HepG2 (cell line): ENCODE data around the gene ACTR6. TPM values are rescaled to one million over a fixed set of nuclear protein-coding genes. Genes with fewer than 3 reads are reported as not detected.

ENCODE experiments used
- GATAD1 ChIP-seq: IDR thresholded peaks from 2 replicates; pipeline ENCODE4 v1.6.1; 2016; ENCODE audit warnings: missing genetic modification reagents, missing compliant biosample characterization
- HIVEP1 ChIP-seq: sonication (generic); formaldehyde crosslinking; IDR thresholded peaks from 2 replicates; pipeline ENCODE4 v1.4.0; 2020; ENCODE audit warnings: mild to moderate bottlenecking, missing genetic modification reagents
- JDP2 ChIP-seq: sonication (generic); formaldehyde crosslinking; IDR thresholded peaks from 2 replicates; pipeline ENCODE4 v1.8.1; 2022; ENCODE audit warnings: missing genetic modification reagents, borderline replicate concordance
- KIAA2018 ChIP-seq: sonication (generic); formaldehyde crosslinking; IDR thresholded peaks from 2 replicates; pipeline ENCODE4 v1.5.0; 2020; ENCODE audit warnings: mild to moderate bottlenecking, missing genetic modification reagents, borderline replicate concordance
- RFX3 ChIP-seq: IDR thresholded peaks from 2 replicates; pipeline ENCODE4 v1.6.1; 2016; ENCODE audit warnings: missing biosample characterization, missing genetic modification reagents
- SALL2 ChIP-seq: sonication (generic); formaldehyde crosslinking; IDR thresholded peaks from 2 replicates; pipeline ENCODE4 v1.8.1; 2023; ENCODE audit warnings: mild to moderate bottlenecking, missing genetic modification reagents, inconsistent platforms
- SMC3 ChIP-seq: IDR thresholded peaks from 2 replicates; pipeline ENCODE4 v1.6.1; 2011; ENCODE audit warnings: low read length, improper control_type of control experiment
- ZHX1 ChIP-seq: sonication (generic); formaldehyde crosslinking; IDR thresholded peaks from 2 replicates; pipeline ENCODE4 v1.8.1; 2022; ENCODE audit warnings: low read depth, mild to moderate bottlenecking, missing genetic modification reagents
- ZNF253 ChIP-seq: sonication (generic); formaldehyde crosslinking; IDR thresholded peaks from 2 replicates; pipeline ENCODE4 v1.8.0; 2022; ENCODE audit warnings: mild to moderate bottlenecking, missing genetic modification reagents, borderline replicate concordance
- ZNF761 ChIP-seq: sonication (generic); formaldehyde crosslinking; conservative IDR thresholded peaks from 2 replicates; pipeline ENCODE4 v1.4.0; 2020; ENCODE audit warnings: mild to moderate bottlenecking, missing genetic modification reagents
- ZSCAN22 ChIP-seq: sonication (generic); formaldehyde crosslinking; IDR thresholded peaks from 2 replicates; pipeline ENCODE4 v1.4.0; 2020; ENCODE audit warnings: mild to moderate bottlenecking, missing genetic modification reagents
- ZSCAN30 ChIP-seq: sonication (generic); formaldehyde crosslinking; IDR thresholded peaks from 2 replicates; pipeline ENCODE4 v1.5.0; 2020; ENCODE audit warnings: mild to moderate bottlenecking, missing genetic modification reagents
- polyA plus RNA-seq, 8 experiments: library from polyadenylated mRNA; depleted of rRNA in 3 of 8; stranded (reverse) in 7 of 8; unstranded in 1 of 8; fragments of >200 nt; fragmentation: Illumina TruSeq in 4 of 8; extraction: Trizol in 4 of 8; gene quantifications; 2 replicates each; pipeline versions ENCODE4 v1.2.1 to v1.2.3, GENCODE V29; 2011 to 2016; ENCODE audit warnings: low read depth in 4 of 8, missing spikeins in 1 of 8, mixed read lengths in 1 of 8; ENCODE audit not compliant: insufficient read depth in 1 of 8
- total RNA-seq, 5 experiments: library from RNA; depleted of rRNA; stranded (reverse); fragments of >200 nt; fragmentation: Illumina TruSeq; extraction: Trizol; gene quantifications; 2 replicates each; pipeline ENCODE4 v1.2.3, GENCODE V29; 2016; ENCODE audit warnings: low read depth in 1 of 5
- TF ChIP-seq, protein P1 (sequence below): sonication (generic); formaldehyde crosslinking; IDR thresholded peaks from 2 replicates; pipeline ENCODE4 v1.4.0; 2020; ENCODE audit warnings: missing genetic modification reagents
- TF ChIP-seq, protein P2 (sequence below): sonication (generic); formaldehyde crosslinking; IDR thresholded peaks from 2 replicates; pipeline ENCODE4 v1.4.0; 2020; ENCODE audit warnings: mild to moderate bottlenecking, missing genetic modification reagents

ACTR6 gene
- total and polyA plus RNA-seq, 2 of the 13 experiments (the other 11 are each of a cell fraction or from before 2014, with no cell fraction given), result 12.9 to 22.4 TPM

GRCh38 chr12:100199347-100200149 is 1.1 kb upstream of the ACTR6 start (continued):
- TF ChIP-seq, protein P1, sequence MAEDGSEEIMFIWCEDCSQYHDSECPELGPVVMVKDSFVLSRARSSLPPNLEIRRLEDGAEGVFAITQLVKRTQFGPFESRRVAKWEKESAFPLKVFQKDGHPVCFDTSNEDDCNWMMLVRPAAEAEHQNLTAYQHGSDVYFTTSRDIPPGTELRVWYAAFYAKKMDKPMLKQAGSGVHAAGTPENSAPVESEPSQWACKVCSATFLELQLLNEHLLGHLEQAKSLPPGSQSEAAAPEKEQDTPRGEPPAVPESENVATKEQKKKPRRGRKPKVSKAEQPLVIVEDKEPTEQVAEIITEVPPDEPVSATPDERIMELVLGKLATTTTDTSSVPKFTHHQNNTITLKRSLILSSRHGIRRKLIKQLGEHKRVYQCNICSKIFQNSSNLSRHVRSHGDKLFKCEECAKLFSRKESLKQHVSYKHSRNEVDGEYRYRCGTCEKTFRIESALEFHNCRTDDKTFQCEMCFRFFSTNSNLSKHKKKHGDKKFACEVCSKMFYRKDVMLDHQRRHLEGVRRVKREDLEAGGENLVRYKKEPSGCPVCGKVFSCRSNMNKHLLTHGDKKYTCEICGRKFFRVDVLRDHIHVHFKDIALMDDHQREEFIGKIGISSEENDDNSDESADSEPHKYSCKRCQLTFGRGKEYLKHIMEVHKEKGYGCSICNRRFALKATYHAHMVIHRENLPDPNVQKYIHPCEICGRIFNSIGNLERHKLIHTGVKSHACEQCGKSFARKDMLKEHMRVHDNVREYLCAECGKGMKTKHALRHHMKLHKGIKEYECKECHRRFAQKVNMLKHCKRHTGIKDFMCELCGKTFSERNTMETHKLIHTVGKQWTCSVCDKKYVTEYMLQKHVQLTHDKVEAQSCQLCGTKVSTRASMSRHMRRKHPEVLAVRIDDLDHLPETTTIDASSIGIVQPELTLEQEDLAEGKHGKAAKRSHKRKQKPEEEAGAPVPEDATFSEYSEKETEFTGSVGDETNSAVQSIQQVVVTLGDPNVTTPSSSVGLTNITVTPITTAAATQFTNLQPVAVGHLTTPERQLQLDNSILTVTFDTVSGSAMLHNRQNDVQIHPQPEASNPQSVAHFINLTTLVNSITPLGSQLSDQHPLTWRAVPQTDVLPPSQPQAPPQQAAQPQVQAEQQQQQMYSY, result no peak
- TF ChIP-seq ZHX1 (CRISPR knock-in tag) (no peak), SALL2 (no peak), ZNF761 (CRISPR knock-in tag) (no peak), ZSCAN22 (CRISPR knock-in tag) (no peak), GATAD1 (CRISPR knock-in tag) (peak; percentile 64; the same call in 1 of the 2 replicates), ZNF253 (CRISPR knock-in tag) (no peak), HIVEP1 (no peak), ZSCAN30 (CRISPR knock-in tag) (no peak), JDP2 (CRISPR knock-in tag) (no peak), RFX3 (CRISPR knock-in tag) (peak; percentile 52; the same call in 1 of the 2 replicates), SMC3 (no peak), KIAA2018 (CRISPR knock-in tag) (no peak)
- TF ChIP-seq, protein P2, sequence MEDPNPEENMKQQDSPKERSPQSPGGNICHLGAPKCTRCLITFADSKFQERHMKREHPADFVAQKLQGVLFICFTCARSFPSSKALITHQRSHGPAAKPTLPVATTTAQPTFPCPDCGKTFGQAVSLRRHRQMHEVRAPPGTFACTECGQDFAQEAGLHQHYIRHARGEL (CRISPR knock-in tag), result no peak
